SK-N-MC (cell line): Measurements from ENCODE around the gene COPS9.

Experiments
- EZH2 ChIP-seq: fragments of 200-600 bp; sonication (generic); IDR thresholded peaks from one replicate; pipeline ENCODE4 v1.6.1; 2017; ENCODE audit warnings: antibody characterized with exemption
- FOXP2 ChIP-seq: optimal IDR thresholded peaks from 2 replicates; pipeline ENCODE3; 2011; ENCODE audit warnings: mild to moderate bottlenecking, moderate library complexity; ENCODE audit not compliant: insufficient read depth; ENCODE audit errors: extremely low read length, control extremely low read depth
- POLR2AphosphoS5 ChIP-seq: IDR thresholded peaks from 2 replicates; pipeline ENCODE4 v1.6.1; 2012; ENCODE audit warnings: mild to moderate bottlenecking, low read depth, low read length, borderline replicate concordance

DNA sequence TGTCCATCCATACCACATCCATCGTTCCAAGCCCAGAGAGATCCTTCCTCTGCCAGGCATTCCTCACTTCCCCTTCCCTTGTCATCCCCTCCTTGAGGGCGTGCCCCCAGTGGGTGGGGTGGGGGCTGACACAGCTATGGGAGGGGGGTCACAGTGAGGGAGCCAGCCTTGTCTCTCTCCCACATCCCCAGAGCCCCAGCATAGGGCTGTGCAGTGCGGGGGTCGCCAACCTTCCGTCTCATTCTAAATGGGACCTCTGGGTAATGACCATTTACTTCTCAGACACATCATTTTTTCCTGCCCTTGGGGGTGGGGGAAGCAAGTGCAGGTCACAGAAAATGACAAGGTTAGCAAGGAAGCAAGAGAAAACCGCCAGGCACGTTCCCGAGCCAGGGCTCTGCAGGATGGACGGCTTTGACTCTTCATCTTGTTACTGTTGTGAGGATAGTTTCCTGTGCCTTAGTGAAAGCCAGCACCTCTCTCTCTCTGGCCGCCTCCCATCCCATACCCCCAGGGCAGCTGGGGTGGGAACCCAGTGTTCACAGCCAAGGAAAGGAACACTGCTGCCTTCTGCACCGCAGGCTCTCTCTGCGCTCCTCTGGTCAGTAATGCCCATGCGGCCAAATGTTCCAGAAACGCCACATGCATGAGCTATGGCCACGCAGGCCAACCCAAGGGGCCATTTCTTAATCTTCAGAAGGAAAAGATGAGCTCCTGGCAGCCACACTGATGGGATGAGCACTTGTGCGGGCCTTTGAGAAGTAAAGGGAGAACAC, 27.0 kb upstream of the COPS9 start:
- TF ChIP-seq POLR2AphosphoS5 (no peak), EZH2 (no peak), FOXP2 (no peak)
